ENCODE data around the gene EMX1. TPM values are rescaled to one million over a fixed set of nuclear protein-coding genes. Genes with fewer than 3 reads are reported as not detected.

The EMX1 gene
- total RNA-seq (2022): not detected in 2 replicates
- percentile 8 among the genes with signal in this experiment for Bru-seq, nascent RNA
- percentile 8 among the genes with signal in this experiment for BruChase-seq, experiment 1, labeled RNA remaining after a 6-hour chase
- BruChase-seq, experiment 2, labeled RNA remaining after a 2-hour chase: percentile 5 among the genes with signal in this experiment
- long read RNA-seq, partial matches to known transcripts: 0 of 1 reads
- long read RNA-seq, other reads (novel, unspliced or antisense): 0 of 1 reads

- Mint-ChIP-seq H3K36me3 (ENCODE audit: insufficient read depth, unreplicated experiment) (peaks cover 14% of the 10 kb centered on the region), H3K27ac (ENCODE audit: unreplicated experiment) (no peak within 1 kb of the TSS), H3K4me1 (ENCODE audit: low read depth, unreplicated experiment) (peaks cover 6% of the 10 kb centered on the region), H3K4me3 (ENCODE audit: low read depth, unreplicated experiment) (peak within 1 kb of the TSS; percentile 68), H3K9me3 (ENCODE audit: low read depth, unreplicated experiment) (no peaks in the 10 kb centered on the region), H3K27me3 (ENCODE audit: unreplicated experiment) (peaks cover 82% of the 10 kb centered on the region)
- peak; percentile 81 for DNase-seq
- intact Hi-C loops (cut with micrococcal nuclease; ENCODE audit: unreplicated experiment): no loop called here
- BruUV-seq (replicated peaks): no TSS peak
- CTCF ChIA-PET: interaction anchor here (1.5 to 1.9 kb wide), 2 partner anchors 14 to 24 kb away, joined by 3 to 10 read pairs; no protein-coding TSS in a partner anchor
- TF ChIP-seq, protein P1, sequence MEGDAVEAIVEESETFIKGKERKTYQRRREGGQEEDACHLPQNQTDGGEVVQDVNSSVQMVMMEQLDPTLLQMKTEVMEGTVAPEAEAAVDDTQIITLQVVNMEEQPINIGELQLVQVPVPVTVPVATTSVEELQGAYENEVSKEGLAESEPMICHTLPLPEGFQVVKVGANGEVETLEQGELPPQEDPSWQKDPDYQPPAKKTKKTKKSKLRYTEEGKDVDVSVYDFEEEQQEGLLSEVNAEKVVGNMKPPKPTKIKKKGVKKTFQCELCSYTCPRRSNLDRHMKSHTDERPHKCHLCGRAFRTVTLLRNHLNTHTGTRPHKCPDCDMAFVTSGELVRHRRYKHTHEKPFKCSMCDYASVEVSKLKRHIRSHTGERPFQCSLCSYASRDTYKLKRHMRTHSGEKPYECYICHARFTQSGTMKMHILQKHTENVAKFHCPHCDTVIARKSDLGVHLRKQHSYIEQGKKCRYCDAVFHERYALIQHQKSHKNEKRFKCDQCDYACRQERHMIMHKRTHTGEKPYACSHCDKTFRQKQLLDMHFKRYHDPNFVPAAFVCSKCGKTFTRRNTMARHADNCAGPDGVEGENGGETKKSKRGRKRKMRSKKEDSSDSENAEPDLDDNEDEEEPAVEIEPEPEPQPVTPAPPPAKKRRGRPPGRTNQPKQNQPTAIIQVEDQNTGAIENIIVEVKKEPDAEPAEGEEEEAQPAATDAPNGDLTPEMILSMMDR (IDR thresholded peaks at IDR 0.05; ENCODE audit: unreplicated experiment): no peak
These were observed at the start of gene EMX1 for GRCh38 chr2:72917138-72917876. EMX1 (plus strand) TSS chr2:72917519; CDS start chr2:72917853, 334 bp downstream.

DNA sequence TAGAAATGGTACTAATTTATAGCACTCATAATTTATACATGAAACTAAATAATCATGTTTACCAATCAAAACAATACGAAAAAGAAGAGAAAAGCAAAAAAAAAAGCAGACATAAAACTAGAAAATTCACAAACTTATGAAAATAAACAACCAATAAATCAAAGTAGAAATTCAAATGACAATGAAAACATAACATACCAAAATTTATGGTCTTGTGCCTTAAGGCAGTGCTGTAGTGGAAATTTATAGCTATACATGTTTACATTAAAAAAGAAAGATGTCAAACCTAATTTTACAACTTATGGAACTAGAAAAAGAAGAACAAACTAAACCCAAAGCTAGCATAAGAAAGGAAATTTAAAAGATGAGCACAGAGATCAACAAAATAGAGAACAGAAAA lies 46.3 kb upstream of the EMX1 start:
- H3K4me1 Mint-ChIP-seq (ENCODE audit: low read depth, unreplicated experiment): no peaks in the 10 kb centered on the region
- CTCF ChIA-PET: interaction anchor here (0.7 kb wide), 1 partner anchor 36 kb away, joined by 3 read pairs; no protein-coding TSS in a partner anchor
- H3K9me3 Mint-ChIP-seq (ENCODE audit: low read depth, unreplicated experiment): peaks cover 2% of the 10 kb centered on the region
- intact Hi-C loops (cut with micrococcal nuclease; ENCODE audit: unreplicated experiment): no loop called here
- peaks cover 36% of the 10 kb centered on the region for H3K27me3 Mint-ChIP-seq (ENCODE audit: unreplicated experiment)
- TF ChIP-seq, protein P1 (IDR thresholded peaks at IDR 0.05; ENCODE audit: unreplicated experiment): no peak
- DNase-seq: no peak
- no peaks in the 10 kb centered on the region for H3K36me3 Mint-ChIP-seq (ENCODE audit: insufficient read depth, unreplicated experiment)
- no peak overlapping the region for H3K4me3 Mint-ChIP-seq (ENCODE audit: low read depth, unreplicated experiment)
- no peak overlapping the region for H3K27ac Mint-ChIP-seq (ENCODE audit: unreplicated experiment)
- no TSS peak for BruUV-seq (replicated peaks)

GRCh38 chr2:72871880-72872279 lies 45.4 kb upstream of the EMX1 start:
- no peak for DNase-seq
- no TSS peak for BruUV-seq (replicated peaks)
- Mint-ChIP-seq H3K27me3 (ENCODE audit: unreplicated experiment) (peaks cover 43% of the 10 kb centered on the region), H3K4me1 (ENCODE audit: low read depth, unreplicated experiment) (no peaks in the 10 kb centered on the region), H3K4me3 (ENCODE audit: low read depth, unreplicated experiment) (no peak overlapping the region), H3K9me3 (ENCODE audit: low read depth, unreplicated experiment) (peaks cover 2% of the 10 kb centered on the region), H3K27ac (ENCODE audit: unreplicated experiment) (no peak overlapping the region), H3K36me3 (ENCODE audit: insufficient read depth, unreplicated experiment) (no peaks in the 10 kb centered on the region)
- CTCF ChIA-PET: no interaction called here
- intact Hi-C loops (cut with micrococcal nuclease; ENCODE audit: unreplicated experiment): no loop called here
- TF ChIP-seq, protein P1 (IDR thresholded peaks at IDR 0.05; ENCODE audit: unreplicated experiment): no peak

DNA sequence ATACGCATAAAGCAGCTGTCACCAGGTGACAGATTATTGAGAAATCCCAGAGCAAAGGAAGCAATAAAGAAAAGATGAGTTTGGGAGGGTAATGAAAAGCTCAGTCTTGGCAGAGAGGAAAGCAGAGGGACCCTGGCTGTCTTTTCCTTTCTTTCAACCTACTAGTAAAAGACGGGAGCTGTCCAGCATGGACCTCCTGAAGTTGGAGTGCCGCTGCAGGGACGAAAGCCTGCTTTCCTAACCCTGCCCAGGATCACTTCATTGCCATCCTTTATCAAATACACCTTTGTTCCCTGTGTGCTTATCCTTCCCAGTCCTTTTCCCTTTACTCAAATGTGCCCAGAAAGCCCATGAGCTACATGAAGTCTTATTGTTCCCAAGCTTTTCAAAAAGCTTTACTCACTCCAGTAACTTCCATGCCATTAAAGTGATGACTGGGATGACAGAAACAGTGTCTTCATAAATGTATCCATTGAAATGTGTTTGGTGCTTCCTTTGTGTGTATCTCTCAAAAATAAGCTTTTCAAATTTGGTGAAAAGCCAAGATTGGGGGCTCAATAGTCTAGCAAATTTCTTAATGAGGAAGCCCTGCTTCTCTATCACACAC lies 33.9 kb upstream of the EMX1 start:
- peak; percentile 52 for DNase-seq
- peaks cover 13% of the 10 kb centered on the region for H3K36me3 Mint-ChIP-seq (ENCODE audit: insufficient read depth, unreplicated experiment)
- peaks cover 10% of the 10 kb centered on the region for H3K4me1 Mint-ChIP-seq (ENCODE audit: low read depth, unreplicated experiment)
- BruUV-seq (replicated peaks): no TSS peak
- no peaks in the 10 kb centered on the region for H3K9me3 Mint-ChIP-seq (ENCODE audit: low read depth, unreplicated experiment)
- H3K27ac Mint-ChIP-seq (ENCODE audit: unreplicated experiment): no peak overlapping the region
- CTCF ChIA-PET: interaction anchor here (1.1 kb wide), 1 partner anchor 21 kb away, joined by 3 read pairs; no protein-coding TSS in a partner anchor
- no peak overlapping the region for H3K4me3 Mint-ChIP-seq (ENCODE audit: low read depth, unreplicated experiment)
- H3K27me3 Mint-ChIP-seq (ENCODE audit: unreplicated experiment): peaks cover 44% of the 10 kb centered on the region
- intact Hi-C loops (cut with micrococcal nuclease; ENCODE audit: unreplicated experiment): no loop called here
- TF ChIP-seq, protein P1 (IDR thresholded peaks at IDR 0.05; ENCODE audit: unreplicated experiment): no peak

Measured in Calu3 (cell line).